ENCODE measurements around the gene TTC7B.
A peak's percentile ranks its signal among the peaks of the same experiment; 100 is the strongest.

Gene TTC7B

GRCh38 chr14:90593254-90594040 is 222.8 kb downstream of the TTC7B start:
- no peak for DNase-seq

- DNase-seq: no peak
Measured at GRCh38 chr14:90592655-90593054, 223.6 kb downstream of the TTC7B start.

GRCh38 chr14:90587918-90588317 is 228.3 kb downstream of the TTC7B start:
- no peak for DNase-seq

- no peak for DNase-seq
Measured at GRCh38 chr14:90587252-90587910, 228.8 kb downstream of the TTC7B start.

GRCh38 chr14:90585106-90585505 is 231.1 kb downstream of the TTC7B start:
- no peak for DNase-seq

- no peak for DNase-seq
Measured at GRCh38 chr14:90583916-90584605, 232.2 kb downstream of the TTC7B start.

- DNase-seq: no peak
Measured at GRCh38 chr14:90583427-90583826, 232.8 kb downstream of the TTC7B start.

- no peak for DNase-seq
Measured at GRCh38 chr14:90582166-90582565, 234.1 kb downstream of the TTC7B start.

GRCh38 chr14:90581745-90582144 is 234.5 kb downstream of the TTC7B start:
- DNase-seq: peak; percentile 18

- peak; percentile 16 for DNase-seq
Measured at GRCh38 chr14:90580377-90581335, 235.6 kb downstream of the TTC7B start.

- no peak for DNase-seq
Measured at GRCh38 chr14:90579816-90580215, 236.4 kb downstream of the TTC7B start.

- no peak for DNase-seq
Measured at GRCh38 chr14:90579088-90579487, 237.1 kb downstream of the TTC7B start.

GRCh38 chr14:90578283-90578985 is 237.8 kb downstream of the TTC7B start:
- no peak for DNase-seq

GRCh38 chr14:90577661-90578282 is 238.5 kb downstream of the TTC7B start:
- no peak for DNase-seq

- no peak for DNase-seq
Measured at GRCh38 chr14:90576981-90577660, 239.1 kb downstream of the TTC7B start.

- no peak for DNase-seq
Measured at GRCh38 chr14:90576581-90576980, 239.6 kb downstream of the TTC7B start.

- no peak for DNase-seq
Measured at GRCh38 chr14:90575781-90576180, 240.4 kb downstream of the TTC7B start.

- DNase-seq: no peak
Measured at GRCh38 chr14:90575336-90575735, 240.9 kb downstream of the TTC7B start.

GRCh38 chr14:90574188-90575131 is 241.8 kb downstream of the TTC7B start:
- DNase-seq: no peak
